Umbilical cord (tissue), 2 donors: ENCODE data around the gene ATG16L1. TPM values are rescaled to one million over a fixed set of nuclear protein-coding genes. Genes with fewer than 3 reads are reported as not detected.
A peak's percentile ranks its signal among the peaks of the same experiment; 100 is the strongest.

Experiments used
- DNase-seq: peaks from one replicate; pipeline ENCODE4 v3.0.0-alpha.2; 2015; ENCODE audit warnings: low spot score
- total RNA-seq: library from RNA; depleted of rRNA; stranded (reverse); fragments of >200 nt; gene quantifications from one replicate; pipeline ENCODE4 v1.2.3, GENCODE V29; 2014; ENCODE audit warnings: low replicate concordance; ENCODE audit not compliant: insufficient read depth

Gene ATG16L1
- total RNA-seq, 1 donor from 2014 or later = 36.4 TPM

DNA sequence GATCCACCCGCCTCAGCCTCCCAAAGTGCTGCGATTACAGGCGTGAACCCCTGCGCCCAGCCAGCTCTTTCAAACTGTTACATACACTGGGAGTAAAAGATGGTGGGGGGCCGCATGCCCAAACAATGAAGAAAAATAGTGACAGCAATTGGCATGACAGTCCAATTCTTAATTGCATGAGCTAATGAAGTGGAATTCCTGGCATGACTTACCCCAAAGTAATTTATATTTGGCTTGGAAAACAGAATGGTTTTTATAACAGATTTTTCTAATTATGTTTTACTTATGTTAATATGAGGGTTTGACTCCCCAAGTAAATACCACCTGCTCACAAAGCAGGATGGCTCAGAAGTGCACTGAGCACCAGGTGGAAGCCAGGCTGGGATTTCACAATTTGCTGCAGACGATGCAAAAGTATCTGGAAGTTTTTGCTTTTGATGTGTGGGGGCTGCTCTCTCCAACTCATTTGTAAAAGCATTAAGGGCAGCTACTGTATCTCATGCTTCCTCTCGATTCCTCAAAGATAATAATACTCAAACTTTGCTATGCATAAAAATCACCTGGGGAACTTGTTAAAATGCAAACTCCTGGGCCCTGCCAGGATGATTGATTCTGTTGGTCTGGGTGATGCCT, 24.0 kb upstream of the ATG16L1 start:
- no peak for DNase-seq

DNA sequence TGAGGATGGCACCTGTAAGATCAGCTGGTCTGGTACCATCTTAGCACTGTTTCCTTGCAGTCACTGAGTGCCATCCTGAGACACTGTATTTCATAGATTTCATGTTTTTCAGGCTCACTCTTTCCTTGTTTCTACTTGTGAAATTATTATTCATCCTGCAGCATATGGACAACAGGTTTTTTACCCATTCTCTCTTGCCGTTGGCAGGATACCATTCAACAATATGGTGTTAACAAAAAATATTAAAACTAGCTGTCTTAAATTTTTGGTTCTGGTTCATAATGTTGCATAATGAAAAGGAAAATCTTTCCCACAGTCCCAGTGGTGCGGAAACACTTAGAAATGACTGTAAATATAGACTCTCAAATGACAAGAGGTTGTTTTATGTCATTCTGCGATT, 23.1 kb upstream of the ATG16L1 start:
- DNase-seq = no peak

DNA sequence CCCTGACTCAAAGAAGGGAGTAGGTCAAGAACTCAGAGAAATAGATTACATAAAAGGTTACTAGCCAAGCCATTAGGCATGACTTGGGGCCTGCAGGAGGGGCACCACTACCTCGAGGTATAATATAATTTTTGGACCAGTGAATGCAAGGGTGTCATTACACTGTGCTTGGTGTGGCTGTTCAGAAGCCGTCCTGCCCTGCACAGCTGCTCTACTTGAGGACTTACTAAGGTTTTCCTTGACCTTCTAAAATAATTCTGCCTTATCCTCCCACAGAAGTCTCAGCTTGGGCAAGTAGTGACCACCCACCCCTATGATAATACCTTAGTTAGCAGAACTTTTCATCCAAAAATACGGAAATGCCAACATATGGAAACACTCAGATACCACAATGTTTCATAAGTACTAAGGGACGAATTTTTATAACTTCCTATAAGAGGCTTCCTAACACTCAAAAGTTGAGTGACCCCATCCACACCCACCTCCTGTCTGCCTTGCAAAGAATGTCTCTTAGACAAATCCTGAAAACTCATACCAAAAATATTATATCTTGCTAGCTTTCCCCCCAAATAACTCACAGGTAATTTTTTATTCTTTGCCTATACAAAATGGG, 17.7 kb upstream of the ATG16L1 start:
- DNase-seq = no peak

- DNase-seq = no peak
Measured at GRCh38 chr2:233234264-233234663, 17.2 kb upstream of the ATG16L1 start.

GRCh38 chr2:233234996-233235395, 16.5 kb upstream of the ATG16L1 start:
- no peak for DNase-seq

DNA sequence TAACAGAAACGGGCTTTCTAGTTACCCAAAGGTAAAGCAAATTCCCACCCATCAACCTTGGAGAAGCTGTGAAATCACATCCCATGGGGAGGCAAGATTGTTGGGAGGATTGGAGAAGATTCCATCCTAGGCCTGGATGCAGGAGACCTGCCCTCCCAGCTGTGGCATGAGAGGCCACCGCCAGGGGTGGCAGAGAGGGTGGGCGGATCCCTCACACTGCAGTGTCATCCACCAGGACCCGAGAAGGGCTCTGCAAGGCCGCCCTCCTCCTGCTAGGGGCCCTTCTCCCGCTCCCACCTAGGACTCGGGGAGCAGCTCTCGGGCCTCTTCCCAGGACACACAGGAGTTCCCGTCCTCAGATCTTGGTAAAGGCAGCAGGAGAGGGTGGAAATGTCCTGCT, 15.5 kb upstream of the ATG16L1 start:
- DNase-seq = no peak

GRCh38 chr2:233236820-233237589, 14.5 kb upstream of the ATG16L1 start:
- DNase-seq = no peak

- DNase-seq = no peak
Measured at GRCh38 chr2:233240897-233241296, 10.6 kb upstream of the ATG16L1 start.

GRCh38 chr2:233241803-233242202, 9.7 kb upstream of the ATG16L1 start:
- no peak for DNase-seq

GRCh38 chr2:233242231-233242927, 9.1 kb upstream of the ATG16L1 start:
- DNase-seq = no peak

DNA sequence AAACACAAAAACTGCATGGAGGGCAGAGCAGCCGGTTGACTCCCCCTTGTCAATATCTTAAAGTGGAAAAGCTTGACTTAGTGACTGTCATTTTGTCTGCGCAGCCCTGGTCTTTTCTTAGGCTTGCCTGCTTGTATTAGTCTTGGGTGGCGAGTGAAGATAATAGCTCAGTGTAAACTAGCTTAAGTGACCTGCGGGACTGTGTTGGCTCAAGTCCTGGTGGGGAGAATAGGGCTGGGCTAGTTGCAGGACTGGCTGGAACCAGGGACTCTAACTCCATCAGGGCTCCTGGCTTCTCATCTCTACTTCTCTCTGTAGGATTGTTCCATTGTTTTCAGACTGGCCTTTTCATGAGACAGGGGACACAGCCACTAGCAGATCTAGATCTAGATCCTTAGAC, 8.1 kb upstream of the ATG16L1 start:
- no peak for DNase-seq

DNA sequence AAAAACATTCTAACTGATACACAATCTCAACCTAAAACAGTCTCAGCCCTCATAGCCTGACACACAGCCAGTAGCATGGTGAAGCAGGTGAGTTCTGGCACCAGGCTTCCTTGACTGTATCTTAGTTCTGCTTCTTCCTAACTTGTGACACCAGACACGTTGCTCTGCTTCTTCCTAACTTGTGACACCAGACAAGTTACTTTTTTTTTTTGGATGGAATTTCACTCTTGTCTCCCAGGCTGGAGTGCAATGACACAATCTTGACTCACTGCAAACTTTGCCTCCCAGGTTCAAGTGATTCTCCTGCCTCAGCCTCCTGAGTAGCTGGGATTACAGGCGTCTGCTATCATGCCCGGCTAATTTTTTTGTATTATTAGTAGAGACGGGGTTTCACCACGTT, 6.7 kb upstream of the ATG16L1 start:
- no peak for DNase-seq

GRCh38 chr2:233245406-233245805, 6.1 kb upstream of the ATG16L1 start:
- DNase-seq = no peak

DNA sequence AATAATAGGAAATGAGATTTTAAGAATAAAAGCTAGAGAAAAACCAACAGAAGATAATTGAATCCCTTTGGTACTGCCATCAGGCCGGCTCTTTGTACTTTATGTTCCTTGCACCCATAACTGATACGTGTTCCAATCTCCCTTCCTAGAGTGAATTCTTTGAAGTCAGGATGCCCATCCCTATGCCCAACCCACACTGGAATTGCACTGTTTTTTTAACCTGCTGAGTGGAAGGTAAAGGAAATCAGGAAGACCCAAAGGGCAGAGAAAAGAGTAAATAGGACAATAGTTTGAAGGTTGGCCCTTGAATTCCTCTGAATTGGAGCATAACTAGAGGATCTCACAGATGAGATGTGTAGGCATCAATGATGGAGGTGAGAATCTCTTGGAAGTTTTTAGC, 4.4 kb upstream of the ATG16L1 start:
- DNase-seq = no peak

GRCh38 chr2:233247744-233248143, 3.7 kb upstream of the ATG16L1 start:
- DNase-seq = peak; percentile 71

GRCh38 chr2:233248999-233249398, 2.5 kb upstream of the ATG16L1 start:
- DNase-seq = no peak

GRCh38 chr2:233250568-233250967, 905 bp upstream of the ATG16L1 start:
- DNase-seq = no peak

DNA sequence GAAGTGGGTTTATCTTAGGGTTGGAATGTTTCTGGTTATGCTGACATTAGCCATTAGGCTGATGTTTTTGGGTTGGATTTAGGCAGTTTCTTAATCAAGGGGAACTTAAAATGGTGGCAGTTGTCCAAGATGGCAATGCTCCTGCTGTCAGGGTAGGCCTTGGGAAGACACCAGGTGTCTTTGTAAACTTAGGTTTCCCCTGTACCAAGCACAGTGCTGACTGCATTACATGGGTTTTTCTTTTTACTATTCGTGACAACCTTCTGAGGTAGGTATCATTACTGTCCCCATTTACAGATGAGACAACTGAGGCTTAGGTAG, 528 bp upstream of the ATG16L1 start:
- DNase-seq = no peak

- DNase-seq = no peak
Measured at GRCh38 chr2:233252227-233252626, 754 bp downstream of the ATG16L1 start.

GRCh38 chr2:233255151-233255550, 3.7 kb downstream of the ATG16L1 start:
- no peak for DNase-seq

- no peak for DNase-seq
Measured at GRCh38 chr2:233256048-233256447, 4.6 kb downstream of the ATG16L1 start.

DNA sequence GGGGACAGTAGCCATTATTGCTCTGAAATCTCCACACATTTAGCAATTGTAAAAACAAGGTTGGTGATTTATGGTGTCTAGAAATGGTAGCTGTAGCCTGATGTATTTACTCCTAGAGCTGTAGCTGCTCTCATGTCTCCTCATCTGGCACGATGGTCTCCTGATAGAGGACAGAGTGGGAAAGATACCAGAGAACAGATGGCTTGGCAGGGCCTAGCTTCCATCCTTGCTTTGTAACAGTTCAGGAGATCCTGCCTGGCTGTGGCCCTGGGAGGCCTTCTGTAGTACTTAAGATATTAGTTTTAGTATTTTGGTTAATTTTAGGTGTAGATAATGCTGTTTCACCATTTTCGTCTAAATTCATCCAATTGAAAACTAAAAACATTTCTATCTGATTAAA, 6.7 kb downstream of the ATG16L1 start:
- DNase-seq = no peak

- no peak for DNase-seq
Measured at GRCh38 chr2:233259730-233260129, 8.3 kb downstream of the ATG16L1 start.
